ENCODE measurements around the gene PLEKHA1.

The PLEKHA1 gene

GRCh38 chr10:122417667-122418066 is 43.2 kb downstream of the PLEKHA1 start:
- H3K4me1 ChIP-seq (ENCODE audit: control insufficient read depth in 5 of 5, insufficient read depth in 5 of 5, low read length in 5 of 5): peaks cover 0 to 18% (median 7%) of the 10 kb centered on the region in 5 donors
- H3K9ac ChIP-seq (ENCODE audit: low read length in 5 of 5): no peak overlapping the region
- H3K36me3 ChIP-seq (ENCODE audit: control insufficient read depth in 5 of 5, insufficient read depth in 5 of 5, low read length in 5 of 5): peaks cover 5 to 23% (median 16%) of the 10 kb centered on the region in 5 donors
- no peak overlapping the region for H3K27ac ChIP-seq (ENCODE audit: low read depth, low read length)
- H3K27me3 ChIP-seq (ENCODE audit: control insufficient read depth in 5 of 5, insufficient read depth in 4 of 5, low read length in 5 of 5): no peaks in the 10 kb centered on the region
- H3K9me3 ChIP-seq (ENCODE audit: control insufficient read depth in 5 of 5, low read length in 5 of 5): no peaks in the 10 kb centered on the region
- no peak overlapping the region for H3K4me3 ChIP-seq (ENCODE audit: low read depth in 1 of 5, low read length in 5 of 5)

DNA sequence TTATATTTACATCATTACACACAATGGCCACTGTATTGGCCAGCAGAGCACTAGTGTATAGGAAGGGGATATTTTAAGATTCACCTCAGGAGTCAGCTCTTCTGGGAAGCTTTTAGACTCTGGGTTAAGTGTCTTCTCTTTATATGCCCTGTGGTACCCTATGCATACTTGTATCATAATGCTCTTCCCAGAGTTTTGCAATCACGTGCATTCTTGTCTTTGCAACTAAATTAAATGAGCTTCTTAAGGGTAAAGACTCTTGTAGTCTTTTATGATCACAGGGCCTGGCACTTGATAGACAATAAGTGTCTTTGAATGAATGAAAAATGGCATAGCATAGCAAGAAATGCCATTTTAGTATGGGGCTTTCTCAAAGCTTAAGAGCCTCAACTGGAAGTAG is 44.5 kb downstream of the PLEKHA1 start:
- H3K4me1 ChIP-seq (ENCODE audit: control insufficient read depth in 5 of 5, insufficient read depth in 5 of 5, low read length in 5 of 5): peaks cover 0 to 18% (median 7%) of the 10 kb centered on the region in 5 donors
- no peaks in the 10 kb centered on the region for H3K27me3 ChIP-seq (ENCODE audit: control insufficient read depth in 5 of 5, insufficient read depth in 4 of 5, low read length in 5 of 5)
- H3K27ac ChIP-seq (ENCODE audit: low read depth, low read length): no peak overlapping the region
- no peak overlapping the region for H3K4me3 ChIP-seq (ENCODE audit: low read depth in 1 of 5, low read length in 5 of 5)
- peaks cover 5 to 20% (median 17%) of the 10 kb centered on the region in 5 donors for H3K36me3 ChIP-seq (ENCODE audit: control insufficient read depth in 5 of 5, insufficient read depth in 5 of 5, low read length in 5 of 5)
- H3K9ac ChIP-seq (ENCODE audit: low read length in 5 of 5): no peak overlapping the region
- no peaks in the 10 kb centered on the region for H3K9me3 ChIP-seq (ENCODE audit: control insufficient read depth in 5 of 5, low read length in 5 of 5)

DNA sequence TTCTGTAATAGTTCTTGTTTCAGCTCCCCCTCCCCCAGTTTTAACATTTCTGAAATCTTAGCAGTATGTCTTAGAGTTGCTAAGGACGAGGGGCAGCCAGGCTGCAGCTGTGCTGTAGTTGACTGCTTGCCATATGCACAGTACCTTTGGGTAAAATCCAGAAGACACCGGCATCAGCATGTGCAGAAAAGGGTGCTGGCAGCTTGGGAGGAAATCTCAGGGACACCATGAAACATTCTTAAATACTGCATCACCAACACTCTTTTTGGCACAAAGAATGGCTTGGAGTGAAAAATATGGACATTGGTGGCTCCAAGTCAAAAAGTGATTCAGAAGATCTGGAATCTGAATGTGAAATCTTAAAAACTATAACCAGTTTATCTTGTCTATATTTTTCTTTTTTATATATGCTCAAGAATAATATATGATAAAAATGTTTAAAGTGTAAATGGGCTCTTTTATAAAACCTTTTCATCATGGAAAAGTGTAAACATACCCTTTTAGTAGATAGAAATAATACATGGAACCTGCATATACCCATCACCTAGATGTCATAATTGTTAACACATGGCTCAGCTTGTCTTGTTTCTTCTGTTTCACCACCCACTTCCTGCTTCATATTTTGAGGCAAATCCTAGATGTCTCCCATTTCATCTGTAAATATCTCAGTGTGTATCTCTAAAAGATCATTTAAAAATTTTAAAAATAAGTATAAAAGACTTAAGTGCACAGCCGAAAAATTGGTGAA is 45.5 kb downstream of the PLEKHA1 start:
- Histone ChIP-seq H3K27ac (ENCODE audit: low read depth, low read length) (no peak overlapping the region), H3K4me1 (ENCODE audit: control insufficient read depth in 5 of 5, insufficient read depth in 5 of 5, low read length in 5 of 5) (peaks cover 0 to 18% (median 7%) of the 10 kb centered on the region in 5 donors), H3K4me3 (ENCODE audit: low read depth in 1 of 5, low read length in 5 of 5) (no peak overlapping the region), H3K9ac (ENCODE audit: low read length in 5 of 5) (no peak overlapping the region), H3K9me3 (ENCODE audit: control insufficient read depth in 5 of 5, low read length in 5 of 5) (no peaks in the 10 kb centered on the region), H3K36me3 (ENCODE audit: control insufficient read depth in 5 of 5, insufficient read depth in 5 of 5, low read length in 5 of 5) (peaks cover 5 to 23% (median 21%) of the 10 kb centered on the region in 5 donors), H3K27me3 (ENCODE audit: control insufficient read depth in 5 of 5, insufficient read depth in 4 of 5, low read length in 5 of 5) (no peaks in the 10 kb centered on the region)

- no peak overlapping the region for H3K4me3 ChIP-seq (ENCODE audit: low read depth in 1 of 5, low read length in 5 of 5)
- H3K9ac ChIP-seq (ENCODE audit: low read length in 5 of 5): no peak overlapping the region
- H3K27ac ChIP-seq (ENCODE audit: low read depth, low read length): no peak overlapping the region
- H3K4me1 ChIP-seq (ENCODE audit: control insufficient read depth in 5 of 5, insufficient read depth in 5 of 5, low read length in 5 of 5): peaks cover 0 to 18% (median 7%) of the 10 kb centered on the region in 5 donors
- H3K9me3 ChIP-seq (ENCODE audit: control insufficient read depth in 5 of 5, low read length in 5 of 5): no peaks in the 10 kb centered on the region
- peaks cover 5 to 23% (median 18%) of the 10 kb centered on the region in 5 donors for H3K36me3 ChIP-seq (ENCODE audit: control insufficient read depth in 5 of 5, insufficient read depth in 5 of 5, low read length in 5 of 5)
- H3K27me3 ChIP-seq (ENCODE audit: control insufficient read depth in 5 of 5, insufficient read depth in 4 of 5, low read length in 5 of 5): no peaks in the 10 kb centered on the region
Observed at GRCh38 chr10:122420624-122421007, 46.1 kb downstream of the PLEKHA1 start.

DNA sequence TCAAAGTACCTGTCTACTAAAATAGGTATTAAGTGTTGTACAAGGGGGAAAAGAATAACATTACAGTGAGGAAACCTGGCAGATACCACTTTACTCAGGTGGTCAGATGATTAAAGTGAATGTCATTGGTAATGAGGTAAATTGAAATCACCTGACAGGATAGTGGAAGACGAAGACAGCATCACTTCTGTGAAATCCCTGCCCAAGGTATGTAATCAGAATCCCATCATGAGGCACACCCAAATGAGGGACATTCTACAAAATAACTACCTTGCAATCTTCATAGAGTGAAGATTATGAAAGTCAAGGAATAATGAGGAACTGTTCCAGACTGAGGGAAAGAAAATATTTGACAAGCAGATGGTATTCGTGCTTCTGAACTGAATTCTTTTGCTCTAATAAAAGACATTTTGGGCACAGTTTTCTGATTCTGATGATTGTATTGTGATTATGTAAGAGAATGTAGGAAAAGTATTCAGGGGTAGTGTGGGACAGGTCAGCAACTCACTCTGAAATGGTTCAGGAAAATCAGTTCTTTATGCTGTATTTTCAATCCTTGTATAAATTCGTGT is 46.6 kb downstream of the PLEKHA1 start:
- H3K27ac ChIP-seq (ENCODE audit: low read depth, low read length): no peak overlapping the region
- H3K36me3 ChIP-seq (ENCODE audit: control insufficient read depth in 5 of 5, insufficient read depth in 5 of 5, low read length in 5 of 5): peaks cover 3 to 18% (median 15%) of the 10 kb centered on the region in 5 donors
- H3K4me1 ChIP-seq (ENCODE audit: control insufficient read depth in 5 of 5, insufficient read depth in 5 of 5, low read length in 5 of 5): peaks cover 0 to 18% (median 7%) of the 10 kb centered on the region in 5 donors

GRCh38 chr10:122421742-122422141 is 47.2 kb downstream of the PLEKHA1 start:
- Histone ChIP-seq H3K27me3 (ENCODE audit: control insufficient read depth in 5 of 5, insufficient read depth in 4 of 5, low read length in 5 of 5) (no peaks in the 10 kb centered on the region), H3K36me3 (ENCODE audit: control insufficient read depth in 5 of 5, insufficient read depth in 5 of 5, low read length in 5 of 5) (peaks cover 2 to 18% (median 9%) of the 10 kb centered on the region in 5 donors), H3K9me3 (ENCODE audit: control insufficient read depth in 5 of 5, low read length in 5 of 5) (no peaks in the 10 kb centered on the region), H3K27ac (ENCODE audit: low read depth, low read length) (no peak overlapping the region), H3K9ac (ENCODE audit: low read length in 5 of 5) (no peak overlapping the region), H3K4me3 (ENCODE audit: low read depth in 1 of 5, low read length in 5 of 5) (no peak overlapping the region), H3K4me1 (ENCODE audit: control insufficient read depth in 5 of 5, insufficient read depth in 5 of 5, low read length in 5 of 5) (peaks cover 0 to 18% (median 5%) of the 10 kb centered on the region in 5 donors)

More for the DNA sequence above, 46.6 kb downstream of the PLEKHA1 start:
- H3K9ac ChIP-seq (ENCODE audit: low read length in 5 of 5): no peak overlapping the region
- no peak overlapping the region for H3K4me3 ChIP-seq (ENCODE audit: low read depth in 1 of 5, low read length in 5 of 5)
- H3K9me3 ChIP-seq (ENCODE audit: control insufficient read depth in 5 of 5, low read length in 5 of 5): no peaks in the 10 kb centered on the region
- H3K27me3 ChIP-seq (ENCODE audit: control insufficient read depth in 5 of 5, insufficient read depth in 4 of 5, low read length in 5 of 5): no peaks in the 10 kb centered on the region

DNA sequence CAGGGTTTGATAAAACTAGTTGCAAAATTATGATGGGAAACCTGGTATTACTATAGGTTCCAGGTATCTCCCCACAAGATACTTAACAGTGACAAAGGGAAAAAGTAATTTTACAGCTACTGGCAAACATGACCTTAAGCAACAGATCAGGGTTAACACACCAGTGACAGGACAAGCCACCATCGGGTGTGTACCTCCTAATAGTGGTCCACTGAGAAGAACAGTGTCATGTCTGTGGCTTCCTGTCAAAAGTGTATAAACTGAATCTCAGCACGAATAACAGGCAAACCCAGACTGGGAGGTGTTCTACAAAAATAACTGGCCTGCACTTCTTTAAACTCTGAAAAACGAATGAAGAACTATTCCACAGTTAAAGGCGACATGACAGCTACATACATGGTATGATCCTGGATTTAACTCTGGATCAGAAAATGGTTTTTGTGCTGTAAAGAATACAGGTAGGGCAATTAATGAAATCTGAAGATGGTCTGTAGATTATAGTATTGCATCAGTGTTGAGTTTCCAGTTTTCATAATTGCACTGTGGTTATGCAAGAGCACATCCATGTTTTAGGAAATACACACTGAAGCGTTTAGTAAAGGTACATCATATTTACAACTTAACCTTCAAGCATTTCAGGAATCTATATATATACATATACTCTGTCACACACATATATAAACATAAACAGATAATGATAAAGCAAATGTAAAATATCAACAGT is 47.9 kb downstream of the PLEKHA1 start:
- H3K36me3 ChIP-seq (ENCODE audit: control insufficient read depth in 5 of 5, insufficient read depth in 5 of 5, low read length in 5 of 5): peaks cover 4 to 21% (median 11%) of the 10 kb centered on the region in 5 donors
- H3K27ac ChIP-seq (ENCODE audit: low read depth, low read length): no peak overlapping the region
- H3K9me3 ChIP-seq (ENCODE audit: control insufficient read depth in 5 of 5, low read length in 5 of 5): no peaks in the 10 kb centered on the region
- no peak overlapping the region for H3K9ac ChIP-seq (ENCODE audit: low read length in 5 of 5)
- H3K4me3 ChIP-seq (ENCODE audit: low read depth in 1 of 5, low read length in 5 of 5): no peak overlapping the region
- no peaks in the 10 kb centered on the region for H3K27me3 ChIP-seq (ENCODE audit: control insufficient read depth in 5 of 5, insufficient read depth in 4 of 5, low read length in 5 of 5)
- H3K4me1 ChIP-seq (ENCODE audit: control insufficient read depth in 5 of 5, insufficient read depth in 5 of 5, low read length in 5 of 5): peaks cover 0 to 18% (median 4%) of the 10 kb centered on the region in 5 donors

DNA sequence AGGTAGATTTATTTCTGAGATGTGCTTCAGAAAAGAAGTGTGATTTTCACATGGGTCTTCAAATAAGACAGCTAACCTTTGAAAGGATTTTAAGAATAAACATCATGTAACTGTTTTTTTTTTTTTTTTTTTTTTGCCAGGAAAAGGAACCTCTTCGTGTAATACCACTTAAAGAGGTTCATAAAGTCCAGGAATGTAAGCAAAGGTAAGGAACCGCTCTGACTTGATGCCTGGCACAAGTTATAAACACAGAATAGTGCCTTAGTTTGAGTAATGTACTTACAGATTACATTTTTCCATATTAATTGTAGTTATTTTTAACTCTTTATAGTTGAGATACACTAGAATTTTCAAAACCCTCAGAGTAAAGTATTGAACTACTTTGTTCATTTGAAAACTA is 49.6 kb downstream of the PLEKHA1 start:
- Histone ChIP-seq H3K27ac (ENCODE audit: low read depth, low read length) (no peak overlapping the region), H3K4me1 (ENCODE audit: control insufficient read depth in 5 of 5, insufficient read depth in 5 of 5, low read length in 5 of 5) (peaks cover 0 to 16% (median 4%) of the 10 kb centered on the region in 5 donors)

DNA sequence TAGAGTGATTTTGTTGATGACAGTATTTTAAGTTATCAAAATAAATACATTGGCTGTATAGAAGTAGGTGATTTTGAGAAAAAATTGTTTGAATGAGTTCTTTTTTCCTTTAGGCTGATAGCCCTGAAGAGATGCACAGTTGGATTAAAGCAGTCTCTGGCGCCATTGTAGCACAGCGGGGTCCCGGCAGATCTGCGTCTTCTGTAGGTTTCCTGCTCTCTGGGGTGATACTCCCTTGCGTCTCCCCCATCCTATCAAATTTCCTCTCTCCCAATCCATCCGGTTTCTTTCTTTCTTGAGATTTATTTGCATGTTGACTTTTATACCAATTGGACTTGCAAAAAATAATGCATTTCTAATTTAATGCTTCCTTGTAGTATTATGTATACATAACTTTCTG is 52.3 kb downstream of the PLEKHA1 start:
- Histone ChIP-seq H3K4me3 (ENCODE audit: low read depth in 1 of 5, low read length in 5 of 5) (no peak overlapping the region), H3K27ac (ENCODE audit: low read depth, low read length) (no peak overlapping the region), H3K27me3 (ENCODE audit: control insufficient read depth in 5 of 5, insufficient read depth in 4 of 5, low read length in 5 of 5) (no peaks in the 10 kb centered on the region), H3K9me3 (ENCODE audit: control insufficient read depth in 5 of 5, low read length in 5 of 5) (no peaks in the 10 kb centered on the region), H3K36me3 (ENCODE audit: control insufficient read depth in 5 of 5, insufficient read depth in 5 of 5, low read length in 5 of 5) (peaks cover 9 to 30% (median 20%) of the 10 kb centered on the region in 5 donors), H3K4me1 (ENCODE audit: control insufficient read depth in 5 of 5, insufficient read depth in 5 of 5, low read length in 5 of 5) (no peaks in the 10 kb centered on the region), H3K9ac (ENCODE audit: low read length in 5 of 5) (no peak overlapping the region)

More for the DNA sequence above, 49.6 kb downstream of the PLEKHA1 start:
- Histone ChIP-seq H3K27me3 (ENCODE audit: control insufficient read depth in 5 of 5, insufficient read depth in 4 of 5, low read length in 5 of 5) (no peaks in the 10 kb centered on the region), H3K9ac (ENCODE audit: low read length in 5 of 5) (no peak overlapping the region), H3K4me3 (ENCODE audit: low read depth in 1 of 5, low read length in 5 of 5) (no peak overlapping the region), H3K9me3 (ENCODE audit: control insufficient read depth in 5 of 5, low read length in 5 of 5) (no peaks in the 10 kb centered on the region), H3K36me3 (ENCODE audit: control insufficient read depth in 5 of 5, insufficient read depth in 5 of 5, low read length in 5 of 5) (peaks cover 4 to 21% (median 14%) of the 10 kb centered on the region in 5 donors)

GRCh38 chr10:122427280-122427679 is 52.8 kb downstream of the PLEKHA1 start:
- no peak overlapping the region for H3K9ac ChIP-seq (ENCODE audit: low read length in 5 of 5)
- H3K27ac ChIP-seq (ENCODE audit: low read depth, low read length): no peak overlapping the region
- peaks cover 9 to 30% (median 19%) of the 10 kb centered on the region in 5 donors for H3K36me3 ChIP-seq (ENCODE audit: control insufficient read depth in 5 of 5, insufficient read depth in 5 of 5, low read length in 5 of 5)
- no peaks in the 10 kb centered on the region for H3K9me3 ChIP-seq (ENCODE audit: control insufficient read depth in 5 of 5, low read length in 5 of 5)
- H3K4me1 ChIP-seq (ENCODE audit: control insufficient read depth in 5 of 5, insufficient read depth in 5 of 5, low read length in 5 of 5): no peaks in the 10 kb centered on the region
- no peak overlapping the region for H3K4me3 ChIP-seq (ENCODE audit: low read depth in 1 of 5, low read length in 5 of 5)
- no peaks in the 10 kb centered on the region for H3K27me3 ChIP-seq (ENCODE audit: control insufficient read depth in 5 of 5, insufficient read depth in 4 of 5, low read length in 5 of 5)
